Activated naive CD8-positive, alpha-beta T cell treated with anti-CD3 and anti-CD28 coated beads, Interleukin-2, amount 50 U/mL, for 24 hours (primary cell): ENCODE results near the gene CIDEC.
"Not testable (repeated sequence)": the region's sequence is repeated elsewhere in the genome, so short reads cannot be mapped to it uniquely, and the experiment has no call there.

Source experiments
- ATAC-seq: fragments of 150-1000 bp; cut with Tn5 transposase; one replicate; pipeline ENCODE4 v1.10.0; 2021
- DNase-seq: peaks from one replicate; pipeline ENCODE4 v3.0.0; 2021
- H3K27ac Mint-ChIP-seq: one replicate; pipeline ENCODE4 v1.8.0; 2021; ENCODE audit warnings: mild to moderate bottlenecking, mixed read lengths
- H3K27me3 Mint-ChIP-seq: one replicate; pipeline ENCODE4 v1.8.0; 2021; ENCODE audit warnings: mixed read lengths
- H3K36me3 Mint-ChIP-seq: one replicate; pipeline ENCODE4 v1.8.0; 2021; ENCODE audit warnings: low read depth, mixed read lengths
- H3K4me1 Mint-ChIP-seq: one replicate; pipeline ENCODE4 v1.8.0; 2021; ENCODE audit warnings: mixed read lengths
- H3K4me3 Mint-ChIP-seq: one replicate; pipeline ENCODE4 v1.8.0; 2021; ENCODE audit warnings: mild to moderate bottlenecking, moderate library complexity, mixed read lengths
- H3K9me3 Mint-ChIP-seq: one replicate; pipeline ENCODE4 v1.8.0; 2021; ENCODE audit warnings: mixed read lengths

Gene CIDEC

GRCh38 chr3:9893739-9894138 is 13.7 kb upstream of the CIDEC start:
- Mint-ChIP-seq H3K4me3 (no peak overlapping the region), H3K27me3 (no peaks in the 10 kb centered on the region), H3K9me3 (peaks cover 4% of the 10 kb centered on the region), H3K36me3 (peaks cover 38% of the 10 kb centered on the region), H3K4me1 (peaks cover 71% of the 10 kb centered on the region), H3K27ac (peak overlapping the region; percentile 36)
- DNase-seq = no peak
- no peak for ATAC-seq

GRCh38 chr3:9891072-9891622 is 11.1 kb upstream of the CIDEC start:
- Mint-ChIP-seq H3K27ac (peak overlapping the region; percentile 98), H3K27me3 (no peaks in the 10 kb centered on the region), H3K4me1 (peaks cover 52% of the 10 kb centered on the region), H3K36me3 (peaks cover 38% of the 10 kb centered on the region), H3K4me3 (peak overlapping the region; percentile 96), H3K9me3 (peaks cover 4% of the 10 kb centered on the region)
- no peak for DNase-seq
- no peak for ATAC-seq

DNA sequence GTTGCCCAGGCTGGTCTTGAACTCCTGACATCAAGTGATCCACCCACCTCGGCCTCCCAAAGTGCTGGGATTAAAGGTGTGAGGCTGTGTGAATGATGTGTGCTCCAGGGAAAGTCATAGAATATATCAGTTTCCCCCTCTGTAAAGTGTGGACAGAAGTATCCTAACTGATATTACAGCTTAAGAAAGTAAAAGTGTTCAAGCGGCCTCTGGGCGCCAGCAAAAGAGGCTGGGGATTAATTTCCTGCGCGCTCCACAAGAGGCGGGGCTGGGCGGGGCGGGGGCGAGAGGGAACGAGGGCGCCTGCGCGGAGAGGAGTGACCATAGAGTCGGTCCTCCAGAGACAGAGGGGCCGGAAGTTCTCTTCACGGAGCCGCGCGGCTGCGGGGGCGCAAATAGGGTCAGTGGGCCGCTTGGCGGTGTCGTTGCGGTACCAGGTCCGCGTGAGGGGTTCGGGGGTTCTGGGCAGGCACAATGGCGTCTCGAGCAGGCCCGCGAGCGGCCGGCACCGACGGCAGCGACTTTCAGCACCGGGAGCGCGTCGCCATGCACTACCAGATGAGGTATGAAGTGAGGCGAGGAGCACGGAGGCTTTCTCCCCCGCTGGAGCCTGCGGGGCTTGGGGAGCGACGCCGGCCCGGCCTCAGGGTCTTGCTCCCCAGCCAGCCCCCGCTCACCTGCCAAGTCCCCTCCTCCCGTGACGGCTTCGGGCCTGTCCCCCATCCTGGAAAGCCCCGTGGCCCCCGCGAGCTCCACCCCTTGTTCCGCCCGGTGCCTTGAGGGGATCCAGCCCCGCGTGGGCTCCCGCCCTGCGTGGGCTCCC is 10.4 kb upstream of the CIDEC start, which contains the start of gene JAGN1:
Gene JAGN1, plus strand, starts transcription at position 362 of the 823 bp plus-strand sequence. Its CDS starts 113 bp downstream, at position 475.
- peak within 1 kb of the TSS; percentile 98 for H3K27ac Mint-ChIP-seq

GRCh38 chr3:9889405-9889804 is 9.4 kb upstream of the CIDEC start:
- Mint-ChIP-seq H3K9me3 (no peaks in the 10 kb centered on the region), H3K4me3 (peak overlapping the region; percentile 96), H3K36me3 (peaks cover 30% of the 10 kb centered on the region), H3K27me3 (no peaks in the 10 kb centered on the region), H3K27ac (peak overlapping the region; percentile 98), H3K4me1 (peaks cover 37% of the 10 kb centered on the region)
- DNase-seq (no peak), ATAC-seq (no peak)

More for the DNA sequence above, 10.4 kb upstream of the CIDEC start, which contains the start of gene JAGN1:
- Mint-ChIP-seq H3K4me1 (peaks cover 46% of the 10 kb centered on the region), H3K9me3 (peaks cover 4% of the 10 kb centered on the region), H3K36me3 (peaks cover 36% of the 10 kb centered on the region), H3K27me3 (no peaks in the 10 kb centered on the region), H3K4me3 (peak within 1 kb of the TSS; percentile 96)
- DNase-seq = peak; percentile 94
- peak; percentile 84 for ATAC-seq

DNA sequence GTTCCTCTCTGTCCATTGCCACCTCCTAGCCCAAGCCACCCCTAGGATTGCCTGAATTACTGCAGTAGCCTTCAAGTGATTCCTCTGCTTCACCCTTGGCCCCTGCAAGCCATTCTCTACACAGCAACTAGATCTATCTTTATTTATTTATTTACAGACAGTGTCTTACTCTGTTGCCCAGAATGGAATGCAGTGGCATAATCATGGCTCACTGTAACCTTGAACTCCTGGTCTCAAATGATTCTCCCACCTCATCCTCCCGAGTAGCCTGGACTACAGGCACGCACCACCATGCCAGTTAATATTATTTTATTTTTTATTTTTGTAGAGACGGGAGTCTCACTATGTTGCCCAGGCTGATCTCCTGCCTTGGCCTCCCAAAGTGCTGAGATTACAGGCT is 8.5 kb upstream of the CIDEC start:
- no peaks in the 10 kb centered on the region for H3K27me3 Mint-ChIP-seq
- peaks cover 28% of the 10 kb centered on the region for H3K4me1 Mint-ChIP-seq
- H3K9me3 Mint-ChIP-seq = no peaks in the 10 kb centered on the region
- H3K36me3 Mint-ChIP-seq = peaks cover 22% of the 10 kb centered on the region
- no peak overlapping the region for H3K4me3 Mint-ChIP-seq
- no peak for DNase-seq
- ATAC-seq = no peak
- H3K27ac Mint-ChIP-seq = no peak overlapping the region

- Mint-ChIP-seq H3K4me1 (peaks cover 19% of the 10 kb centered on the region), H3K4me3 (no peak overlapping the region)
These were observed 7.4 kb upstream of the CIDEC start for GRCh38 chr3:9887480-9887879.

DNA sequence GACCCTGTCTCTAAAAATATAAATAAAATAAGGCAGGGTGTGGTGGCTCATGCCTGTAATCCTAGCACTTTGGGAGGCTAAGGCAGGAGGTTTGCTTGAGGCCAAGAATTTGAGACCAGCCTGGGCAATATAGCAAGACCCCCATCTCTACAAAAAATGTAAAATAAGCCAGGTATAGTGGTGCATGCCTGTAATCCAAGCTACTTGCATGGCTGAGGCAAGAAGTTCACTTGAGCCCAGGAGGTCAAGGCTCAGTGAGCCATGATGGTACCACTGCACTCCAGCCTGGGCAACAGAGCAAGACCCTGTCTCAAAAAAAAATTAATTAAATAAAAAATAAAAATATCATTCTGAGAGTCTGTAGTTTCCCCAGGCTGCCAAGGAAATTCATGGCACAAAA is 6.3 kb upstream of the CIDEC start:
- ATAC-seq = no peak
- Mint-ChIP-seq H3K36me3 (peaks cover 4% of the 10 kb centered on the region), H3K4me1 (peaks cover 11% of the 10 kb centered on the region)

More at GRCh38 chr3:9887480-9887879, 7.4 kb upstream of the CIDEC start:
- DNase-seq (no peak), ATAC-seq (no peak)
- Mint-ChIP-seq H3K27ac (no peak overlapping the region), H3K9me3 (no peaks in the 10 kb centered on the region), H3K27me3 (no peaks in the 10 kb centered on the region), H3K36me3 (peaks cover 11% of the 10 kb centered on the region)

DNA sequence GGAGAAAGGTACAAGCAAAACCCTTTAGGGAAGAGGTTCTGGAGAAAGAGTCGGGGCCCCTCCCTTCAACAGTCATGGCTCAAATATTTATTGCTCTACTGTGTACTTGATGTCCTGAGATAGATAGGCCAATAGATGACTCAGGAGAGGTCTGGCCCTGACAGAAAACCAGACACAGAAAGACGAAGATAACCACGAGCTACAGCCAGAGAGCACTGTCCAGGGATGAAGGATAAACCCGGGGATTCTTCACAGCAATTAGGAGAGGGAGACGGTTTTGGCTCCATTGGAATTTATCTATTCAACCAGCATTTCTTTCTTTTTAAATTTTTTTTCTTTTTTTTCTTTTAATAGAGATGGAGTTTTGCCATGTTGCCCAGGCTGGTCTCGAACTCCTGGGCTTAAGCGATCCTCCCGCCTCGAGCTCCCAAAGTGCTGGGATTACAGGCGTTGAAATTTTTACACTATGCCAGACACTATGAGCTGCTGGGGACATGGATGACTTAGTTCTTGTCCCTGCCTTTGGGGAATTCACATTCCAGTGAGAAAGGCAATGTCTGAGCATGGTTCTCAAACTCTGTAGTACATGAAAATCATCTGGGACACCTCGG is 4.6 kb upstream of the CIDEC start:
- Mint-ChIP-seq H3K27ac (no peak overlapping the region), H3K4me1 (peaks cover 3% of the 10 kb centered on the region), H3K27me3 (no peaks in the 10 kb centered on the region), H3K4me3 (no peak overlapping the region), H3K9me3 (no peaks in the 10 kb centered on the region), H3K36me3 (no peaks in the 10 kb centered on the region)
- DNase-seq = no peak
- ATAC-seq = no peak

More for the DNA sequence above, 6.3 kb upstream of the CIDEC start:
- Mint-ChIP-seq H3K27me3 (no peaks in the 10 kb centered on the region), H3K4me3 (no peak overlapping the region), H3K9me3 (no peaks in the 10 kb centered on the region), H3K27ac (no peak overlapping the region)
- no peak for DNase-seq

- H3K36me3 Mint-ChIP-seq = no peaks in the 10 kb centered on the region
- ATAC-seq (no peak), DNase-seq (no peak)
- H3K27ac Mint-ChIP-seq = no peak overlapping the region
- H3K9me3 Mint-ChIP-seq = no peaks in the 10 kb centered on the region
- H3K4me1 Mint-ChIP-seq = no peaks in the 10 kb centered on the region
- H3K27me3 Mint-ChIP-seq = no peaks in the 10 kb centered on the region
- no peak overlapping the region for H3K4me3 Mint-ChIP-seq
These were observed 3.9 kb upstream of the CIDEC start for GRCh38 chr3:9883706-9884554.

- Mint-ChIP-seq H3K36me3 (no peaks in the 10 kb centered on the region), H3K4me1 (no peaks in the 10 kb centered on the region), H3K27me3 (no peaks in the 10 kb centered on the region), H3K4me3 (no peak overlapping the region), H3K27ac (no peak overlapping the region), H3K9me3 (no peaks in the 10 kb centered on the region)
- ATAC-seq (no peak), DNase-seq (no peak)
These were observed 1.4 kb upstream of the CIDEC start for GRCh38 chr3:9881441-9881840.

DNA sequence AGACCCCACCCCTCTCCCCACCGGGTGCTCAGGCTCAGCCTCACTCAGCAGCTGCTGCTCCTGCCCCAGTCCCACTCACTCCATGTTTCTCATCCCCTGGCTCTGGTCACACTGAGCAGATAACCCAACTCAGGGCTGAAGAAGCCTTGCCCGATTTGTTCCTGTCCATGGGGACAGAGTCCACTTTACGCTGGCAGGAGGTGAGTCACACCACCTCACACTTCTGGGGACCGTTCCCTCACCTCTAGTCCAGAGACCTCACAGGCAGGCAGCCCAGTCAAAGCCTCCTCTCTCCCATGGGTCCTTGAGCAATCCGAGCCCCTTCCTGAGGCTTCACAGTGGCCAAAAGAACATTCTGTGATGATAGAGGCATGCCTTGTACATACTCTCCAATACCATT is 1.4 kb downstream of the CIDEC start:
- no peak overlapping the region for H3K4me3 Mint-ChIP-seq
- H3K36me3 Mint-ChIP-seq = no peaks in the 10 kb centered on the region
- no peak overlapping the region for H3K27ac Mint-ChIP-seq
- no peaks in the 10 kb centered on the region for H3K9me3 Mint-ChIP-seq
- H3K4me1 Mint-ChIP-seq = no peaks in the 10 kb centered on the region
- no peak for ATAC-seq
- no peak for DNase-seq
- H3K27me3 Mint-ChIP-seq = no peaks in the 10 kb centered on the region

DNA sequence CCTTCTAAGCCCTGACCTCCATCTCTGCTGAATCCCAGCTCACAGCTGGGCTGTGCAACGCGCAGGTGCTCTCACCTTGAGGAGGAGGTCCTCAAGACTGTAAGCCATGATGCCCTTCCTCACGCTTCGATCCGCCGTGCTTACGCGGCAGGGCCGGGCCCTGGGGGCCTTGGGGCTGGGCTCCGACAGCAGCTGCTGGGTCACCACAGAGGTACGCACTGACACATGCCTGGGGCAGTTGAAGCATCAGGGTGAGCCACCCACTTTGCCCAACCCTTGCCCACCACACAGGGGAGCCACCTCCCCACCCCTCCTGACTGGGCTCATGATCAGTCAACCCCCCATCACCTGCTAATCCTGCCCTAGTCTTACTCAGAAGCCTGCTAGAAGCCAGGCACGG is 3.1 kb downstream of the CIDEC start:
- no peak overlapping the region for H3K27ac Mint-ChIP-seq
- H3K4me3 Mint-ChIP-seq = no peak overlapping the region
- no peaks in the 10 kb centered on the region for H3K9me3 Mint-ChIP-seq
- no peaks in the 10 kb centered on the region for H3K36me3 Mint-ChIP-seq
- ATAC-seq (peak; percentile 61), DNase-seq (no peak)
- H3K27me3 Mint-ChIP-seq = no peaks in the 10 kb centered on the region
- no peaks in the 10 kb centered on the region for H3K4me1 Mint-ChIP-seq

DNA sequence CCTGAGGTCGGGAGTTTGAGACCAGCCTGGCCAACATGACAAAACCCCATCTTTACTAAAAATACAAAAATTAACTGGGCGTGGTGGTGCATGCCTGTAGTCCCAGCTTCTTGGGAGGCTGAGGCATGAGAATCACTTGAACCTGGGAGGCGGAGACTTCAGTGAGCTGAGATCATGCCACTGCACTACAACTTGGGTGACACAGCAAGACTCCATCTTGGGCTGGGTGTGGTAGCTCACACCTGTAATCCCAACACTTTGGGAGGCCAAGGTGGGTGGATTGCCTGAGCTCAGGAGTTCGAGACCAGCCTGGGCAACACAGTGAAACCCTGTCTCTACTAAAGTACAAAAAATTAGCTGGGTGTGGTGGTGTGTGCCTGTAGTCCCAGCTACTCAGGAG is 3.8 kb downstream of the CIDEC start:
- not testable (repeated sequence) for H3K36me3 Mint-ChIP-seq, H3K27ac Mint-ChIP-seq, H3K4me1 Mint-ChIP-seq, H3K9me3 Mint-ChIP-seq, DNase-seq, H3K27me3 Mint-ChIP-seq, H3K4me3 Mint-ChIP-seq, ATAC-seq

DNA sequence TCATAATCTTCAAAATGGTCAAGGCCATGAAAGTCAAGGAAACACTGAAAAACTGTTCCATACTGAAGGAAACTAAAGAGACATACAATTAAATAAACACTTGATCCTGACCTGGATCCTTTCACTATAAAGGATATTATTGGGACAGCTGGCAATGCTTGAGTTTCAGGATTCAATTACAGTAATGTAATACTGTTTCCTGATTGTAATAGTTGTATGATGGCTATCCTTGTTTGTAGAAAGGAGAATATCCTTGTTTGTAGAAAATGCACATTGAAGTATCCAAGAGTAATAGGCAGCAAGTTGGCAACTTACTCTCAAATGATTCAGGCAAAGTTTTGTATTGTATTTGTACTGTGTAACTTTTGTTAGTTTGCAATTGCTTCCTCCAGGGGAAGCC is 4.6 kb downstream of the CIDEC start:
- Mint-ChIP-seq H3K4me3 (no peak overlapping the region), H3K27ac (no peak overlapping the region), H3K36me3 (no peaks in the 10 kb centered on the region), H3K9me3 (no peaks in the 10 kb centered on the region), H3K4me1 (no peaks in the 10 kb centered on the region), H3K27me3 (no peaks in the 10 kb centered on the region)
- DNase-seq (no peak), ATAC-seq (no peak)
